PC-3 (cell line): ENCODE data around the gene ZSWIM4. TPM values are rescaled to one million over a fixed set of nuclear protein-coding genes. Genes with fewer than 3 reads are reported as not detected.

Source experiments
- ATAC-seq: fragments of 200-7000 bp; cut with Tn5 transposase; 2 replicates; pipeline ENCODE4 v1.9.1; 2020; ENCODE audit warnings: mild to moderate bottlenecking, moderate library complexity
- BruUV-seq: library from RNA; stranded (reverse); fragments of 400-500 nt; replicated peaks from 2 replicates; lab custom pipeline; 2021; lab: Mats Ljungman, UMichigan
- CTCF ChIA-PET: fragments of 300-600 bp; sonication (Branson Sonifier 250); formaldehyde crosslinking; loops from one replicate; lab custom pipeline; 2022; ENCODE audit warnings: antibody characterized with exemption; lab: Charles Lee
- POLR2A ChIA-PET: fragments of 300-600 bp; sonication (Branson Sonifier 250); formaldehyde crosslinking; loops from one replicate; lab custom pipeline; 2022; ENCODE audit warnings: antibody characterized with exemption; ENCODE audit not compliant: unreplicated experiment; lab: Charles Lee
- DNase-seq: peaks from one replicate; pipeline ENCODE4 v3.0.0-alpha.2; 2015
- H2AFZ ChIP-seq: fragments of 300-600 bp; sonication (generic); 2 replicates; pipeline ENCODE4 v1.6.0; 2016; ENCODE audit warnings: antibody characterized with exemption, low read length
- H3F3A ChIP-seq: fragments of 300-600 bp; sonication (generic); one replicate; pipeline ENCODE4 v1.6.0; 2017; ENCODE audit warnings: antibody characterized with exemption, low read length, control low read depth, mild to moderate bottlenecking; ENCODE audit not compliant: unreplicated experiment
- H3K27ac ChIP-seq: fragments of 300-600 bp; sonication (generic); 2 replicates; pipeline ENCODE4 v1.5.1; 2016; ENCODE audit warnings: mild to moderate bottlenecking, low read length
- H3K27me3 ChIP-seq: fragments of 300-600 bp; sonication (generic); 2 replicates; pipeline ENCODE4 v1.6.1; 2016; ENCODE audit warnings: low read length, mixed read lengths
- H3K36me3 ChIP-seq: fragments of 300-600 bp; sonication (generic); 2 replicates; pipeline ENCODE4 v1.6.1; 2016; ENCODE audit warnings: low read depth, mixed run types, low read length, mixed read lengths
- H3K4me1 ChIP-seq: fragments of 300-600 bp; sonication (generic); 2 replicates; pipeline ENCODE4 v1.5.1; 2016; ENCODE audit warnings: low read length; ENCODE audit not compliant: insufficient read depth
- H3K4me2 ChIP-seq: fragments of 300-600 bp; sonication (generic); 2 replicates; pipeline ENCODE4 v1.6.0; 2016; ENCODE audit warnings: low read length
- H3K4me3 ChIP-seq: fragments of 300-600 bp; sonication (generic); 2 replicates; pipeline ENCODE4 v1.5.1; 2016; ENCODE audit warnings: mild to moderate bottlenecking, low read length, mixed read lengths
- H3K79me2 ChIP-seq: fragments of 300-600 bp; sonication (generic); 2 replicates; pipeline ENCODE4 v1.6.1; 2017; ENCODE audit warnings: low read length, mixed read lengths
- H3K9ac ChIP-seq: fragments of 300-600 bp; sonication (generic); 2 replicates; pipeline ENCODE4 v1.6.0; 2016; ENCODE audit warnings: mild to moderate bottlenecking, low read length
- H3K9me2 ChIP-seq: fragments of 300-600 bp; sonication (generic); replicated peaks from 2 replicates; pipeline ENCODE4 v1.6.1; 2016; ENCODE audit warnings: mixed run types, low read length, mixed read lengths
- H3K9me3 ChIP-seq: fragments of 300-600 bp; sonication (generic); 2 replicates; pipeline ENCODE4 v1.6.1; 2016; ENCODE audit warnings: low read length, mixed read lengths
- H4K20me1 ChIP-seq: fragments of 300-600 bp; sonication (generic); 2 replicates; pipeline ENCODE4 v1.6.1; 2016; ENCODE audit warnings: low read length, mixed read lengths
- CTCF ChIP-seq: fragments of 300-600 bp; sonication (generic); conservative IDR thresholded peaks from 2 replicates; pipeline ENCODE4 v1.5.1; 2017; ENCODE audit warnings: antibody characterized with exemption, low read depth, mild to moderate bottlenecking, low read length
- EZH2 ChIP-seq: fragments of 300-600 bp; sonication (generic); IDR thresholded peaks from one replicate; pipeline ENCODE4 v1.6.1; 2017; ENCODE audit warnings: antibody characterized with exemption, mild to moderate bottlenecking, low read length; ENCODE audit not compliant: unreplicated experiment
- EZH2phosphoT487 ChIP-seq: fragments of 300-600 bp; sonication (generic); IDR thresholded peaks from 2 replicates; pipeline ENCODE4 v1.6.1; 2018; ENCODE audit warnings: mild to moderate bottlenecking, antibody characterized with exemption, low read length, borderline replicate concordance
- intact Hi-C: fragments of 100-400 bp; cut with micrococcal nuclease; formaldehyde crosslinking; loops from 2 replicates; pipeline ENCODE4 v1.9.0; 2023
- total RNA-seq: library from RNA; depleted of rRNA; stranded (reverse); fragments of >200 nt; gene quantifications from 2 replicates; pipeline ENCODE4 v1.2.3, GENCODE V29; 2014

The ZSWIM4 gene
- total RNA-seq, 1 experiment from 2014 or later, result 8.0 TPM

- Histone ChIP-seq H3K9me3 (no peaks in the 10 kb centered on the region), H3K27me3 (no peaks in the 10 kb centered on the region), H3K4me3 (peak overlapping the region; percentile 68; the same call in 1 of the 2 replicates), H3K36me3 (no peaks in the 10 kb centered on the region), H2AFZ (no peak overlapping the region), H3F3A (peaks cover 4% of the 10 kb centered on the region), H3K27ac (peak overlapping the region; percentile 88), H3K4me2 (peak overlapping the region; percentile 83), H4K20me1 (no peaks in the 10 kb centered on the region), H3K4me1 (peaks cover 9% of the 10 kb centered on the region), H3K79me2 (no peaks in the 10 kb centered on the region), H3K9me2 (no peaks in the 10 kb centered on the region), H3K9ac (peak overlapping the region; percentile 82)
- no TSS peak for BruUV-seq
- CTCF ChIA-PET, result interaction anchor here (0.6 to 1.6 kb wide), 3 partner anchors 15 to 263 kb away, joined by 3 to 9 read pairs (median 7); no protein-coding TSS in a partner anchor
- POLR2A ChIA-PET, result interaction anchor here (1.6 to 2.0 kb wide), 2 partner anchors 22 to 64 kb away, joined by 6 to 35 read pairs; no protein-coding TSS in a partner anchor
- TF ChIP-seq EZH2phosphoT487 (no peak), CTCF (no peak), EZH2 (no peak)
- ATAC-seq (no peak), DNase-seq (no peak)
- intact Hi-C loops, result loop anchor here (5.0 kb wide), 1 partner anchor 34 kb away; no protein-coding TSS in a partner anchor
Measured at GRCh38 chr19:13861392-13861713, 66.1 kb downstream of the ZSWIM4 start.

GRCh38 chr19:13861714-13862531 is 66.7 kb downstream of the ZSWIM4 start:
- no peaks in the 10 kb centered on the region for H3K36me3 ChIP-seq
- no peaks in the 10 kb centered on the region for H3K9me2 ChIP-seq
- H3K4me3 ChIP-seq, result peak overlapping the region; percentile 68
- DNase-seq, result peak; percentile 97
- peaks cover 4% of the 10 kb centered on the region for H3F3A ChIP-seq
- H4K20me1 ChIP-seq, result no peaks in the 10 kb centered on the region
- TF ChIP-seq CTCF, result peak; percentile 90
- TF ChIP-seq EZH2, result no peak
- H3K9ac ChIP-seq, result peak overlapping the region; percentile 82
- H3K4me1 ChIP-seq, result peaks cover 9% of the 10 kb centered on the region
- H3K4me2 ChIP-seq, result peak overlapping the region; percentile 83
- no peaks in the 10 kb centered on the region for H3K27me3 ChIP-seq
- ChIA-PET POLR2A (interaction anchor here (0.5 to 2.0 kb wide), 13 partner anchors 9 to 699 kb away, joined by 3 to 35 read pairs (median 6); no protein-coding TSS in a partner anchor), CTCF (interaction anchor here (0.5 to 1.9 kb wide), 22 partner anchors 9 to 264 kb away, joined by 3 to 19 read pairs (median 6); partner anchors contain the start of genes MRI1 and NANOS3)
- ATAC-seq, result peak; percentile 82
- no peaks in the 10 kb centered on the region for H3K79me2 ChIP-seq
- intact Hi-C loops, result loop anchor here (1.0 to 5.0 kb wide), 5 partner anchors 11 to 77 kb away; partner anchors contain the start of gene ZSWIM4
- BruUV-seq, result TSS peak; percentile 90
- peak overlapping the region; percentile 88 for H3K27ac ChIP-seq
- peak overlapping the region; percentile 85 for H2AFZ ChIP-seq
- no peaks in the 10 kb centered on the region for H3K9me3 ChIP-seq
